H1 (cell line): ENCODE data around the gene MYH7. TPM values are rescaled to one million over a fixed set of nuclear protein-coding genes. Genes with fewer than 3 reads are reported as not detected.

Experiments
- CTCF ChIA-PET: fragments of 300-600 bp; sonication (Branson Sonifier 250); formaldehyde crosslinking; loops from one replicate; lab custom pipeline; 2021; ENCODE audit not compliant: partially characterized antibody; lab: Charles Lee
- POLR2A ChIA-PET: fragments of 300-600 bp; sonication (Branson Sonifier 250); formaldehyde crosslinking; loops from one replicate; lab custom pipeline; 2021; ENCODE audit warnings: inconsistent platforms; ENCODE audit not compliant: partially characterized antibody; lab: Charles Lee
- DNase-seq, 2 experiments: peaks; one replicate each; pipeline versions ENCODE4 v3.0.0 to v3.0.0-alpha.2; 2010 to 2022; ENCODE audit warnings: low spot score in 2 of 2, low read depth in 1 of 2, mixed read lengths in 1 of 2
- FAIRE-seq: peaks from 2 replicates; lab custom pipeline; 2011; peaks lifted over from hg19 to GRCh38; lab: Jason Lieb, UNC
- H2AFZ ChIP-seq: 2 replicates; pipeline ENCODE4 v1.8.1; 2012; ENCODE audit warnings: low read length, inconsistent platforms
- H2AK5ac ChIP-seq: 2 replicates; pipeline ENCODE4 v1.6.1; 2013; ENCODE audit warnings: low read depth, low read length
- H2BK120ac ChIP-seq: replicated peaks from 2 replicates; pipeline ENCODE3; 2013; ENCODE audit warnings: low read depth, low read length, inconsistent platforms
- H2BK12ac ChIP-seq: 2 replicates; pipeline ENCODE4 v1.6.1; 2013; ENCODE audit warnings: low read depth, low read length
- H2BK15ac ChIP-seq: 2 replicates; pipeline ENCODE4 v1.6.1; 2013; ENCODE audit warnings: low read length
- H2BK20ac ChIP-seq: 2 replicates; pipeline ENCODE4 v1.6.1; 2013; ENCODE audit warnings: low read length
- H2BK5ac ChIP-seq: 2 replicates; pipeline ENCODE4 v1.6.1; 2013; ENCODE audit warnings: low read depth, low read length
- H3K14ac ChIP-seq: 2 replicates; pipeline ENCODE4 v1.6.1; 2013; ENCODE audit warnings: inconsistent platforms; ENCODE audit not compliant: insufficient read length
- H3K18ac ChIP-seq: 2 replicates; pipeline ENCODE4 v1.6.1; 2013; ENCODE audit warnings: low read length; ENCODE audit errors: extremely low read depth
- H3K23ac ChIP-seq: 2 replicates; pipeline ENCODE4 v1.6.1; 2013; ENCODE audit warnings: inconsistent platforms; ENCODE audit not compliant: insufficient read length
- H3K23me2 ChIP-seq: 2 replicates; pipeline ENCODE4 v1.6.1; 2013; ENCODE audit warnings: low read depth, low read length
- H3K27ac ChIP-seq: 2 replicates; pipeline ENCODE4 v1.6.1; 2011; ENCODE audit warnings: low read depth, low read length, inconsistent platforms
- H3K27me3 ChIP-seq, 4 experiments: replicated peaks in 1 of 4; 1 replicate in 1 of 4; 2 replicates in 3 of 4; pipeline versions ENCODE4 v1.6.1 to v1.8.1; 2011 to 2013; ENCODE audit warnings: low read length in 3 of 4, mild to moderate bottlenecking in 3 of 4, inconsistent platforms in 2 of 4, mixed read lengths in 2 of 4, moderate library complexity in 1 of 4; ENCODE audit not compliant: control insufficient read depth in 3 of 4, insufficient read depth in 3 of 4; ENCODE audit errors: extremely low read depth in 1 of 4
- H3K36me3 ChIP-seq, 4 experiments: 2 replicates each; pipeline versions ENCODE4 v1.6.1 to v1.8.1; 2011 to 2013; ENCODE audit warnings: mild to moderate bottlenecking in 4 of 4, low read length in 3 of 4, moderate library complexity in 2 of 4, control low read depth in 1 of 4, inconsistent platforms in 1 of 4; ENCODE audit not compliant: insufficient read depth in 4 of 4, control insufficient read depth in 2 of 4
- H3K4ac ChIP-seq: replicated peaks from 2 replicates; pipeline ENCODE3; 2013; ENCODE audit warnings: low read length, low read depth, mixed read lengths, inconsistent platforms; ENCODE audit not compliant: insufficient read length
- H3K4me1 ChIP-seq, 4 experiments: replicated peaks in 1 of 4; 1 replicate in 1 of 4; 2 replicates in 3 of 4; pipeline versions ENCODE4 v1.6.1 to v1.8.1; 2011 to 2013; ENCODE audit warnings: low read length in 3 of 4, inconsistent platforms in 2 of 4, mixed read lengths in 1 of 4; ENCODE audit not compliant: insufficient read depth in 4 of 4, control insufficient read depth in 3 of 4
- H3K4me2 ChIP-seq, 2 experiments: 2 replicates each; pipeline versions ENCODE4 v1.6.1 to v1.8.1; 2011 to 2013; ENCODE audit warnings: low read depth in 2 of 2, low read length in 2 of 2, control low read depth in 1 of 2, inconsistent platforms in 1 of 2, mild to moderate bottlenecking in 1 of 2; ENCODE audit not compliant: insufficient read depth in 1 of 2
- H3K4me3 ChIP-seq, 4 experiments: fragments of 200-600, 300-600 bp in 1 of 4; sonication (generic), shearing (Covaris generic), sonication (Bioruptor Twin) in 1 of 4; 2 replicates each; pipeline versions ENCODE4 v1.5.1 to v1.8.1; 2011 to 2016; ENCODE audit warnings: low read length in 4 of 4, low read depth in 3 of 4, control low read depth in 2 of 4, inconsistent platforms in 2 of 4, mild to moderate bottlenecking in 2 of 4, mixed read lengths in 1 of 4, moderate library complexity in 1 of 4; ENCODE audit not compliant: insufficient read depth in 2 of 4; ENCODE audit errors: extremely low read depth in 1 of 4
- H3K56ac ChIP-seq: replicated peaks from 2 replicates; pipeline ENCODE3; 2013; ENCODE audit warnings: low read depth, mild to moderate bottlenecking, mixed read lengths, low read length, inconsistent platforms; ENCODE audit not compliant: insufficient read length
- H3K79me1 ChIP-seq: 2 replicates; pipeline ENCODE4 v1.6.1; 2013; ENCODE audit warnings: low read depth, low read length, control low read depth
- H3K79me2 ChIP-seq, 2 experiments: 2 replicates each; pipeline versions ENCODE4 v1.6.1 to v1.8.1; 2012 to 2013; ENCODE audit warnings: low read length in 2 of 2, mild to moderate bottlenecking in 2 of 2, inconsistent platforms in 1 of 2; ENCODE audit not compliant: insufficient read depth in 2 of 2, control insufficient read depth in 1 of 2
- H3K9ac ChIP-seq, 4 experiments: replicated peaks in 1 of 4; 1 replicate in 1 of 4; 2 replicates in 3 of 4; pipeline versions ENCODE4 v1.6.1 to v1.8.1; 2011 to 2013; ENCODE audit warnings: low read depth in 3 of 4, low read length in 3 of 4, control low read depth in 2 of 4, mild to moderate bottlenecking in 2 of 4, moderate library complexity in 2 of 4, inconsistent platforms in 1 of 4; ENCODE audit errors: extremely low read depth in 1 of 4
- H3K9me3 ChIP-seq, 2 experiments: 2 replicates each; pipeline versions ENCODE4 v1.6.1 to v1.8.1; 2012 to 2013; ENCODE audit warnings: mild to moderate bottlenecking in 2 of 2, moderate library complexity in 2 of 2, control low read depth in 1 of 2, inconsistent platforms in 1 of 2, low read depth in 1 of 2, low read length in 1 of 2, mixed read lengths in 1 of 2; ENCODE audit not compliant: insufficient read depth in 2 of 2
- H4K20me1 ChIP-seq, 2 experiments: replicated peaks in 1 of 2; 2 replicates each; pipeline versions ENCODE3 to v1.8.1; 2011 to 2013; ENCODE audit warnings: inconsistent platforms in 2 of 2, low read length in 2 of 2, mild to moderate bottlenecking in 1 of 2; ENCODE audit not compliant: insufficient read depth in 2 of 2, control insufficient read depth in 1 of 2
- H4K5ac ChIP-seq: 2 replicates; pipeline ENCODE4 v1.6.1; 2013; ENCODE audit warnings: low read length, low read depth, mixed read lengths, inconsistent platforms; ENCODE audit not compliant: insufficient read length
- H4K8ac ChIP-seq: 2 replicates; pipeline ENCODE4 v1.8.0; 2013; ENCODE audit warnings: mild to moderate bottlenecking, moderate library complexity, low read length, inconsistent platforms; ENCODE audit not compliant: insufficient read depth; ENCODE audit errors: extremely low read depth
- H4K91ac ChIP-seq: replicated peaks from 2 replicates; pipeline ENCODE3; 2013; ENCODE audit warnings: low read length, mixed read lengths, inconsistent platforms; ENCODE audit not compliant: insufficient read length
- ASH2L ChIP-seq: fragments of 200-600, 300-600 bp; sonication (generic); IDR thresholded peaks from one replicate; pipeline ENCODE4 v1.7.1; 2017; ENCODE audit warnings: low read length
- ATF2 ChIP-seq: IDR thresholded peaks from 2 replicates; pipeline ENCODE4 v1.6.1; 2012; ENCODE audit warnings: low read length, inconsistent platforms
- E2F6 ChIP-seq: IDR thresholded peaks from 2 replicates; pipeline ENCODE4 v1.6.1; 2012; ENCODE audit warnings: inconsistent platforms
- RBBP5 ChIP-seq: IDR thresholded peaks from 2 replicates; pipeline ENCODE4 v1.7.1; 2012; ENCODE audit warnings: low read depth, mild to moderate bottlenecking, inconsistent platforms, low read length, moderate library complexity, borderline replicate concordance
- WGBS, 2 experiments: shearing (Covaris generic) in 1 of 2; methylation state at CpG; one replicate each; pipeline versions ENCODE4 v1.1.6 to v1.1.7; 2013 to 2015; ENCODE audit warnings: low lambda C conversion rate in 2 of 2, mixed read lengths in 2 of 2, inconsistent platforms in 1 of 2, low coverage in 1 of 2, missing lambda C conversion rate in 1 of 2; ENCODE audit not compliant: insufficient replicate concordance in 2 of 2, insufficient coverage in 1 of 2, insufficient read length in 1 of 2; ENCODE audit errors: extremely low coverage in 1 of 2, missing lambda C conversion rate in 1 of 2; 5-methylcytosine and 5-hydroxymethylcytosine counted together
- polyA plus RNA-seq, 7 experiments: library from polyadenylated mRNA; depleted of rRNA in 3 of 7; stranded (reverse) in 5 of 7; unstranded in 2 of 7; fragments of >200 nt in 5 of 7; fragments of 200-250 nt in 2 of 7; gene quantifications; 1 replicate in 5 of 7; 2 replicates in 1 of 7; 4 replicates in 1 of 7; pipeline versions ENCODE4 v1.2.1 to v1.2.3, GENCODE V29; 2011 to 2013; ENCODE audit warnings: missing spikeins in 2 of 7, mixed read lengths in 2 of 7
- total RNA-seq: library from RNA; stranded (reverse); fragmentation: NEBNext Ultra II Directional; extraction: Animal tissue kit (Norgen Biotek cat#: 25700); gene quantifications from 2 replicates; pipeline ENCODE4 v1.2.1, GENCODE V29; 2021

Gene MYH7
- total and polyA plus RNA-seq, 2 of the 8 experiments (the other 6 are each of a cell fraction or from before 2014, with no cell fraction given), result not detected

GRCh38 chr14:23449314-23449713, 13.9 kb upstream of the MYH7 start:
- no peak overlapping the region for H4K91ac ChIP-seq
- no peaks in the 10 kb centered on the region for H3K36me3 ChIP-seq
- ChIA-PET POLR2A (no interaction called here), CTCF (interaction anchor here (1.2 to 2.5 kb wide), 7 partner anchors 10 to 91 kb away, joined by 3 to 11 read pairs (median 4); no protein-coding TSS in a partner anchor)
- H2BK12ac ChIP-seq, result no peak overlapping the region
- H2BK5ac ChIP-seq, result no peak overlapping the region
- H4K8ac ChIP-seq, result no peak overlapping the region
- H3K56ac ChIP-seq, result no peak overlapping the region
- H3K23ac ChIP-seq, result no peak overlapping the region
- no peaks in the 10 kb centered on the region for H3K79me1 ChIP-seq
- no peaks in the 10 kb centered on the region for H4K20me1 ChIP-seq
- H3K18ac ChIP-seq, result no peak overlapping the region; the same call in 1 of the 2 replicates
- H3K4me1 ChIP-seq, result peaks cover 0 to 2% (median 0%) of the 10 kb centered on the region in 4 experiments; a peak in 2 of 7 replicates
- H3K9ac ChIP-seq, result no peak overlapping the region
- no peak overlapping the region for H2BK15ac ChIP-seq
- H3K14ac ChIP-seq, result no peak overlapping the region
- no peaks in the 10 kb centered on the region for H3K79me2 ChIP-seq
- no peaks in the 10 kb centered on the region for H3K23me2 ChIP-seq
- DNase-seq (no peak), FAIRE-seq (no peak)
- no peak overlapping the region for H3K4me3 ChIP-seq
- H2AFZ ChIP-seq, result no peak overlapping the region
- H2BK120ac ChIP-seq, result no peak overlapping the region
- WGBS, 2 experiments, result 85% methylated on average over 1 of the region's 1 CpG; no CpG with 5 or more reads in 1 of the 2 experiments
- H3K4me2 ChIP-seq, result no peak overlapping the region
- no peaks in the 10 kb centered on the region for H3K27me3 ChIP-seq
- no peaks in the 10 kb centered on the region; a peak in 1 of 4 replicates for H3K9me3 ChIP-seq
- H2AK5ac ChIP-seq, result no peak overlapping the region
- H2BK20ac ChIP-seq, result no peak overlapping the region
- H3K4ac ChIP-seq, result no peak overlapping the region
- TF ChIP-seq ATF2 (no peak), RBBP5 (no peak), ASH2L (no peak), E2F6 (no peak)
- no peak overlapping the region for H3K27ac ChIP-seq
- no peak overlapping the region for H4K5ac ChIP-seq
